ENCODE data around the gene PBOV1. TPM values are rescaled to one million over a fixed set of nuclear protein-coding genes. Genes with fewer than 3 reads are reported as not detected.

PBOV1 gene
- total and polyA plus RNA-seq, 4 donors = 0.04 TPM; not detected in 3

DNA sequence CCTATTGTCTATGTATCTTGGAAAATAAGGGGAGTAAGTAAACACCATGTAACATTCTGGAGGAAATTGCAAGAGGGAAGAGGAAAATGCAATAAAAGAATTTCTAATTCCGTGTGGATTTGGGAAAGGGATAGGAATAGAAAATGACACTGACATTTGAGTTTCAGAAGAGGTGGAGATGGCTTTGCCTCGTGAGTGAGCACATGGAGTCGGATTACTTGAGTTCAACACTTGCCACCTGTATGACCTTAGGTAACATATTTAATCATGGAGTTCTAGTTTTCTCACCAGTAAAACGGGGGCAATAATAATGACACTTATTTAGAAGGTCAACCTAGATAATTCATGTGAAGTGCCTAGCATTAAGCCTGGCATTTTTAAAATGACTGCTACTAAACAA, 10.8 kb upstream of the PBOV1 start:
- H3K4me1 ChIP-seq (ENCODE audit: control insufficient read depth in 5 of 5, insufficient read depth in 5 of 5, low read length in 5 of 5) = peaks cover 0 to 5% (median 3%) of the 10 kb centered on the region in 5 donors
- no peak for DNase-seq

DNA sequence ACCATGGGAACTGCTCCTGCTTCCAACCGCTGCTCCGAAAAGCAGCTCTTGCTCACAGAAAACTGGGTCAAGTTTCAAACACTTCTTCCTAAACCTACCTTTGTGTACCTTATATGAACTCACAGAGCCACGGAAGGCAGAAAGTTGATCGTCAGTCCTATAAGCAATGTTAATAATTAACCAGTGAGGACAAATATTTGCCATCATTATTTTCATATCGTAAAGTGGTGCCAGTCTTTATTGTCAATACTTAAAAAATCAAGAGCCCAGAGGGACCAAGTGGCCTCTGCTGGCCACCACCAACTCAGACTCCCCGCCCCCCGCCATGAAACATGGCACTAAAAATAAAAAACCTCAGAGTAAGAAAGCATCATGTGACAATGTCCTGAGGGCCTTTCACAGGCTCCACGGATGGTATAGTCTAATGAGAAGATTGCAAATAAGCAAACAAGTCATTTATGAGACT, 9.1 kb upstream of the PBOV1 start:
- 69 to 86% methylated on average over 8 of the region's 8 CpGs for WGBS, 2 donors
- H3K27me3 ChIP-seq (ENCODE audit: control insufficient read depth in 3 of 3, insufficient read depth in 3 of 3, low read length in 2 of 3) = no peaks in the 10 kb centered on the region
- peaks cover 0 to 3% (median 0%) of the 10 kb centered on the region in 4 donors for H3K36me3 ChIP-seq (ENCODE audit: control insufficient read depth in 4 of 4, insufficient read depth in 4 of 4, low read length in 4 of 4)
- peak overlapping the region in 1 of 2 donors; percentile 42 for H3K27ac ChIP-seq (ENCODE audit: low read depth in 1 of 2, low read length in 1 of 2)
- peak; percentile 25 to 69 (median 47) for DNase-seq
- ATAC-seq (ENCODE audit: insufficient read depth, low FRiP score) = peak; percentile 64
- H3K4me3 ChIP-seq = no peak overlapping the region
- no peaks in the 10 kb centered on the region for H3K9me3 ChIP-seq (ENCODE audit: control insufficient read depth in 4 of 4, insufficient read depth in 3 of 4, low read length in 3 of 4)
- TF ChIP-seq, protein P1, sequence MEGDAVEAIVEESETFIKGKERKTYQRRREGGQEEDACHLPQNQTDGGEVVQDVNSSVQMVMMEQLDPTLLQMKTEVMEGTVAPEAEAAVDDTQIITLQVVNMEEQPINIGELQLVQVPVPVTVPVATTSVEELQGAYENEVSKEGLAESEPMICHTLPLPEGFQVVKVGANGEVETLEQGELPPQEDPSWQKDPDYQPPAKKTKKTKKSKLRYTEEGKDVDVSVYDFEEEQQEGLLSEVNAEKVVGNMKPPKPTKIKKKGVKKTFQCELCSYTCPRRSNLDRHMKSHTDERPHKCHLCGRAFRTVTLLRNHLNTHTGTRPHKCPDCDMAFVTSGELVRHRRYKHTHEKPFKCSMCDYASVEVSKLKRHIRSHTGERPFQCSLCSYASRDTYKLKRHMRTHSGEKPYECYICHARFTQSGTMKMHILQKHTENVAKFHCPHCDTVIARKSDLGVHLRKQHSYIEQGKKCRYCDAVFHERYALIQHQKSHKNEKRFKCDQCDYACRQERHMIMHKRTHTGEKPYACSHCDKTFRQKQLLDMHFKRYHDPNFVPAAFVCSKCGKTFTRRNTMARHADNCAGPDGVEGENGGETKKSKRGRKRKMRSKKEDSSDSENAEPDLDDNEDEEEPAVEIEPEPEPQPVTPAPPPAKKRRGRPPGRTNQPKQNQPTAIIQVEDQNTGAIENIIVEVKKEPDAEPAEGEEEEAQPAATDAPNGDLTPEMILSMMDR (IDR thresholded peaks at IDR 0.05; ENCODE audit: control extremely low read depth, extremely low read depth) = no peak
- H3K9ac ChIP-seq (ENCODE audit: insufficient read depth in 1 of 2, low read length in 2 of 2) = no peak overlapping the region
- peaks cover 0 to 4% (median 3%) of the 10 kb centered on the region in 5 donors for H3K4me1 ChIP-seq (ENCODE audit: control insufficient read depth in 5 of 5, insufficient read depth in 5 of 5, low read length in 5 of 5)

More for the DNA sequence above, 10.8 kb upstream of the PBOV1 start:
- no peak for ATAC-seq (ENCODE audit: insufficient read depth, low FRiP score)
- Histone ChIP-seq H3K27ac (ENCODE audit: low read depth in 1 of 2, low read length in 1 of 2) (no peak overlapping the region), H3K9me3 (ENCODE audit: control insufficient read depth in 4 of 4, insufficient read depth in 3 of 4, low read length in 3 of 4) (no peaks in the 10 kb centered on the region), H3K9ac (ENCODE audit: insufficient read depth in 1 of 2, low read length in 2 of 2) (no peak overlapping the region), H3K27me3 (ENCODE audit: control insufficient read depth in 3 of 3, insufficient read depth in 3 of 3, low read length in 2 of 3) (no peaks in the 10 kb centered on the region), H3K36me3 (ENCODE audit: control insufficient read depth in 4 of 4, insufficient read depth in 4 of 4, low read length in 4 of 4) (peaks cover 0 to 3% (median 0%) of the 10 kb centered on the region in 4 donors), H3K4me3 (no peak overlapping the region)
- WGBS, 2 donors = 65 to 75% methylated on average over 4 of the region's 4 CpGs
- TF ChIP-seq, protein P1 (IDR thresholded peaks at IDR 0.05; ENCODE audit: control extremely low read depth, extremely low read depth) = no peak

DNA sequence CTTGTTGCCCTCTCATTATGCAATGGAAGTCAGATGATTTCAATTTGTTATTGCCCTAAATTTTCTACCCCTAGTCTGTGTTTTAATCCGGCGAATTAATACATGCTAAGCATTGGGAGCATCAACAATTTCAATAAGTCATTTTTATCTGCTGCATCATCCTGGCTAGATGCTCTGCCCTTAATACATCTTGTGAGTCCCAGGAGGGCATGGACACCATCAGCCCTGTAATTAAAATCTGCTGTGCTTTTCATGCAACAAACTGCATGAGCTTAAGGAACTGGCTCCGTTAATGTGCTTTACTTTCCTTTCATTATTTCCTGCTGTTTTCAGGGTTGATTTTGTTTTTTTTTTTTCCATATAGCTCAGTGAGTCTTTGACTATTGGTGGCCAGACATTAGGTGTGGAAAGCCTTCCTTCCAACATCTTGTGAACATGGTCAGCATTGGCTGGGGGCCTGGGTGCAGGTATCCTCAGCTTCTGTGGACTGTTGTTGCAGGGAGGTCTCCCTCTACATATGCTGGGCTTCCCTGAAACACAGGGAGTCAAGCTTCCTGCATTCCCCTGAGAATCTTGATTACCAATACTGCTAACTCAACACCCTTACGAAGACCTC, 8.5 kb upstream of the PBOV1 start:
- peak overlapping the region in 1 of 2 donors; percentile 42 for H3K27ac ChIP-seq (ENCODE audit: low read depth in 1 of 2, low read length in 1 of 2)
- 82 to 87% methylated on average over 4 of the region's 4 CpGs for WGBS, 2 donors
- H3K27me3 ChIP-seq (ENCODE audit: control insufficient read depth in 3 of 3, insufficient read depth in 3 of 3, low read length in 2 of 3) = no peaks in the 10 kb centered on the region
- ATAC-seq (ENCODE audit: insufficient read depth, low FRiP score) (no peak), DNase-seq (no peak)
- TF ChIP-seq, protein P1 (IDR thresholded peaks at IDR 0.05; ENCODE audit: control extremely low read depth, extremely low read depth) = no peak
- peaks cover 0 to 4% (median 3%) of the 10 kb centered on the region in 5 donors for H3K4me1 ChIP-seq (ENCODE audit: control insufficient read depth in 5 of 5, insufficient read depth in 5 of 5, low read length in 5 of 5)
- H3K4me3 ChIP-seq = no peak overlapping the region
- peaks cover 0 to 3% (median 0%) of the 10 kb centered on the region in 4 donors for H3K36me3 ChIP-seq (ENCODE audit: control insufficient read depth in 4 of 4, insufficient read depth in 4 of 4, low read length in 4 of 4)
- no peak overlapping the region for H3K9ac ChIP-seq (ENCODE audit: insufficient read depth in 1 of 2, low read length in 2 of 2)
- H3K9me3 ChIP-seq (ENCODE audit: control insufficient read depth in 4 of 4, insufficient read depth in 3 of 4, low read length in 3 of 4) = no peaks in the 10 kb centered on the region

Data from lung (tissue), 12 donors.